PFSK-1 (cell line): Measurements from ENCODE around the gene TMIGD3.

Experiments used
- FOXP2 ChIP-seq: optimal IDR thresholded peaks from 2 replicates; pipeline ENCODE3; 2011; ENCODE audit warnings: borderline replicate concordance, control low read depth, inconsistent platforms; ENCODE audit not compliant: insufficient read depth; ENCODE audit errors: extremely low read length, extremely low read depth
- POLR2AphosphoS5 ChIP-seq: IDR thresholded peaks from 2 replicates; pipeline ENCODE4 v1.6.1; 2012; ENCODE audit warnings: low read depth, mild to moderate bottlenecking, control low read depth, low read length, moderate library complexity
- REST ChIP-seq, 2 experiments: IDR thresholded peaks; 2 replicates each; pipeline versions ENCODE4 v1.6.1 to v1.8.0; 2011 to 2012; ENCODE audit warnings: low read depth in 2 of 2, low read length in 2 of 2, control low read depth in 1 of 2, inconsistent platforms in 1 of 2, mild to moderate bottlenecking in 1 of 2, moderate library complexity in 1 of 2; ENCODE audit not compliant: insufficient read depth in 1 of 2
- SIN3A ChIP-seq: IDR thresholded peaks from 2 replicates; pipeline ENCODE4 v1.6.1; 2012; ENCODE audit warnings: mild to moderate bottlenecking, low read length, moderate library complexity, borderline replicate concordance; ENCODE audit not compliant: insufficient read depth
- TAF1 ChIP-seq: IDR thresholded peaks from 2 replicates; pipeline ENCODE4 v1.6.1; 2012; ENCODE audit warnings: low read length, control low read depth, borderline replicate concordance; ENCODE audit not compliant: insufficient read depth

- TF ChIP-seq REST (IDR thresholded peaks at IDR 0.05; ENCODE audit: insufficient read depth in 1 of 2, low read depth in 2 of 2, low read length in 2 of 2), result no peak
- TF ChIP-seq POLR2AphosphoS5, result no peak
- TF ChIP-seq TAF1, result no peak
- no peak for TF ChIP-seq SIN3A
- TF ChIP-seq FOXP2, result no peak
Observed at GRCh38 chr1:111490220-111490619, 13.2 kb downstream of the TMIGD3 start.
